Sigmoid colon (tissue), 7 donors: ENCODE data around the gene POMGNT2. TPM values are rescaled to one million over a fixed set of nuclear protein-coding genes. Genes with fewer than 3 reads are reported as not detected.

ENCODE experiments used
- DNase-seq: peaks from one replicate; pipeline ENCODE4 v3.0.0-alpha.2; 2019
- H3K27ac ChIP-seq, 4 donors: fragments of 200-600 bp; sonication (generic); one replicate each; pipeline ENCODE4 v1.5.1; 2016 to 2019; ENCODE audit warnings: mild to moderate bottlenecking in 1 of 4
- H3K27me3 ChIP-seq, 3 donors: fragments of 200-600 bp; sonication (generic); one replicate each; pipeline ENCODE4 v1.5.1; 2019; ENCODE audit warnings: mild to moderate bottlenecking in 1 of 3
- H3K36me3 ChIP-seq, 4 donors: fragments of 200-600 bp; sonication (generic); one replicate each; pipeline ENCODE4 v1.5.1; 2016 to 2019
- H3K4me1 ChIP-seq, 4 donors: fragments of 200-600 bp; sonication (generic); one replicate each; pipeline ENCODE4 v1.5.1; 2017 to 2019
- H3K4me3 ChIP-seq, 4 donors: fragments of 200-600 bp; sonication (generic); one replicate each; pipeline ENCODE4 v1.5.1; 2017 to 2019; ENCODE audit warnings: mild to moderate bottlenecking in 2 of 4, moderate library complexity in 1 of 4
- H3K9me3 ChIP-seq, 4 donors: fragments of 200-600 bp in 3 of 4; sonication (generic) in 3 of 4; one replicate each; pipeline versions ENCODE4 v1.5.1 to v1.6.1; 2013 to 2019
- EP300 ChIP-seq, 4 donors: sonication (generic); formaldehyde crosslinking; IDR thresholded peaks; one replicate each; pipeline ENCODE4 v1.6.1; 2017; ENCODE audit warnings: antibody characterized with exemption in 4 of 4
- POLR2A ChIP-seq, 2 donors: fragments of 450-650 bp; IDR thresholded peaks; one replicate each; pipeline ENCODE4 v1.6.1; 2016; ENCODE audit warnings: antibody characterized with exemption in 2 of 2, mild to moderate bottlenecking in 2 of 2, moderate library complexity in 2 of 2
- POLR2AphosphoS5 ChIP-seq, 4 donors: sonication (generic); formaldehyde crosslinking; IDR thresholded peaks; one replicate each; pipeline ENCODE4 v1.6.1; 2017; ENCODE audit warnings: antibody characterized with exemption in 4 of 4
- WGBS, 2 donors: extraction: QIAGEN DNeasy Blood & Tissue Kit; methylation state at CpG; one replicate each; pipeline ENCODE4 v1.1.7; 2013; 5-methylcytosine and 5-hydroxymethylcytosine counted together
- intact Hi-C: fragments of 100-400 bp; cut with DNase I; formaldehyde crosslinking; loops from one replicate; pipeline ENCODE4 v1.15.1; 2023
- polyA plus RNA-seq, 3 donors: library from polyadenylated mRNA; stranded (reverse); fragments of 200-250 nt; gene quantifications; one replicate each; pipeline ENCODE4 v1.2.3, GENCODE V29; 2013
- total RNA-seq, 4 donors: library from RNA; depleted of rRNA; stranded (reverse); fragments of >200 nt; gene quantifications; one replicate each; pipeline ENCODE4 v1.1.0, GENCODE V29; 2016
- TF ChIP-seq, protein P1 (sequence below), 4 experiments: fragments of 450-650 bp in 3 of 4; fragments of 200-600 bp in 1 of 4; IDR thresholded peaks; one replicate each; pipeline ENCODE4 v1.5.1; 2016 to 2019; ENCODE audit warnings: antibody characterized with exemption in 4 of 4, mild to moderate bottlenecking in 3 of 4, moderate library complexity in 2 of 4
- donor health status: healthy with polysubstance abuse.
- donor health status: Bipolar disorder and iron deficiency.
- donor health status: healthy.

The POMGNT2 gene
- total and polyA plus RNA-seq, 7 donors = 2.3 to 20.2 (median 15.5) TPM

DNA sequence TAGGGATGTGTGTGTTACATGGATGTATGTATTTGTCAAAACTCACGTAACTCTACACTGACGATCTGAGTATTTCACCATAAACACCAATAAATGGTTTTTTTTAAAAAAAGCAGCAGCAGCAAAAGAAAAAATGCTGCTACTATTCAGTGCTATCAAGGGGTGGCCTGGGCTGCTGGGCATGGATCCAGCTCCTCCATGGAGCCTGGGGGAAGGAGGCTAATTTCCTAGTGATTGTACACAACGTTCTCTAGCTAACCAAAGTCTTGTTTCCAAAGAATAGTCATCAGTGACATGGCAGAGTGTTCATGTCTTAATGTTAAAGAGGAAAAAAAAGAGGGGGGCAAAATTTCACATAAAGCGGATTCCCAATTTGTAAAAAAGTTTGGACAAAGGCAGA lies 29.0 kb downstream of the POMGNT2 start:
- no peak for TF ChIP-seq POLR2AphosphoS5 (IDR thresholded peaks at IDR 0.05)
- TF ChIP-seq EP300 (IDR thresholded peaks at IDR 0.05) = no peak
- TF ChIP-seq, protein P1, sequence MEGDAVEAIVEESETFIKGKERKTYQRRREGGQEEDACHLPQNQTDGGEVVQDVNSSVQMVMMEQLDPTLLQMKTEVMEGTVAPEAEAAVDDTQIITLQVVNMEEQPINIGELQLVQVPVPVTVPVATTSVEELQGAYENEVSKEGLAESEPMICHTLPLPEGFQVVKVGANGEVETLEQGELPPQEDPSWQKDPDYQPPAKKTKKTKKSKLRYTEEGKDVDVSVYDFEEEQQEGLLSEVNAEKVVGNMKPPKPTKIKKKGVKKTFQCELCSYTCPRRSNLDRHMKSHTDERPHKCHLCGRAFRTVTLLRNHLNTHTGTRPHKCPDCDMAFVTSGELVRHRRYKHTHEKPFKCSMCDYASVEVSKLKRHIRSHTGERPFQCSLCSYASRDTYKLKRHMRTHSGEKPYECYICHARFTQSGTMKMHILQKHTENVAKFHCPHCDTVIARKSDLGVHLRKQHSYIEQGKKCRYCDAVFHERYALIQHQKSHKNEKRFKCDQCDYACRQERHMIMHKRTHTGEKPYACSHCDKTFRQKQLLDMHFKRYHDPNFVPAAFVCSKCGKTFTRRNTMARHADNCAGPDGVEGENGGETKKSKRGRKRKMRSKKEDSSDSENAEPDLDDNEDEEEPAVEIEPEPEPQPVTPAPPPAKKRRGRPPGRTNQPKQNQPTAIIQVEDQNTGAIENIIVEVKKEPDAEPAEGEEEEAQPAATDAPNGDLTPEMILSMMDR (IDR thresholded peaks at IDR 0.05) = no peak
- no peak for TF ChIP-seq POLR2A (IDR thresholded peaks at IDR 0.05)
- 90% methylated on average over 4 of the region's 4 CpGs for WGBS, 2 donors

DNA sequence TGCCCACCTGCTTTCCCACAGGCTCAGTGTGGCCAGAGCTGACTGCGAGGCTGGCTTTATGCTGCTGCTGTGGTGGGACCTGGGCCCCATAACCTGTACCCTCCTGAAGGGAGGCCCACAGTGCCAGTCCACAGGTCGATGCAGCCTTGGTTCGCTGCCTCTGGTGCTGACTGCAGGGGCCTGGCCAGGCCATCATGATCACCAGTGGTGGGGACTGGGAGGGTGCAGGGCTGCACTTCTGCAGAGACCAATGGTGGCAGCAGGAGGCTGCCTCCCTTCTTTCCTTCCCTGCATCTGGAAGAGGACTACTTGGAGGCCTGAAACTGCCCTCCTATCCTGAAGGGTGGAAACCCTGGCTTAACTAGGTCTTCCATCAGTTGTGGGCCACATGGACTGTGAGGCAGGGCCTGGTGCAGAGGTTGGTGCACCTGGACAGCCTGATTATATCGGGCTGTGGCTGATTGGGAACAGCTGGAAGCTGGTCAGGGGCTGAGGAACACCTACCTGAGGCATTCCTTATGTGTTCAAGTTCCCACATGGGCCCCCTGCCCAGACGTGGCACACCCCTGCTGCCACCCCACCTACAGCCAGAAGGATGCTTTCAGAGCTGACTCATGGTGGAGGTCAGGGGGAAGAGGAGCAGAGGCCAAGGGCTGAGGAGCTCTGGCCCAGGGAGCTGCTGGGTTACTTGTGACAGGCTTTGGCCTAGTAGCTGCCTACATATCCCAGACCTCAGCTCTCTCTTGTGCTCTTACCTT lies 29.8 kb downstream of the POMGNT2 start:
- Histone ChIP-seq H3K4me1 (no peaks in the 10 kb centered on the region), H3K4me3 (no peak overlapping the region), H3K36me3 (peaks cover 16 to 30% (median 19%) of the 10 kb centered on the region in 4 donors), H3K27me3 (no peaks in the 10 kb centered on the region), H3K27ac (no peak overlapping the region), H3K9me3 (no peaks in the 10 kb centered on the region)
- DNase-seq = no peak
- WGBS, 2 donors = 72 to 75% methylated on average over 5 of the region's 5 CpGs
- no peak for TF ChIP-seq EP300 (IDR thresholded peaks at IDR 0.05)
- intact Hi-C loops = no loop called here

More for the DNA sequence above, 29.0 kb downstream of the POMGNT2 start:
- no peak for DNase-seq
- no peaks in the 10 kb centered on the region for H3K9me3 ChIP-seq
- H3K27me3 ChIP-seq = no peaks in the 10 kb centered on the region
- no peak overlapping the region for H3K4me3 ChIP-seq
- H3K27ac ChIP-seq = no peak overlapping the region
- no peaks in the 10 kb centered on the region for H3K4me1 ChIP-seq
- H3K36me3 ChIP-seq = peaks cover 16 to 34% (median 21%) of the 10 kb centered on the region in 4 donors
- intact Hi-C loops = no loop called here

DNA sequence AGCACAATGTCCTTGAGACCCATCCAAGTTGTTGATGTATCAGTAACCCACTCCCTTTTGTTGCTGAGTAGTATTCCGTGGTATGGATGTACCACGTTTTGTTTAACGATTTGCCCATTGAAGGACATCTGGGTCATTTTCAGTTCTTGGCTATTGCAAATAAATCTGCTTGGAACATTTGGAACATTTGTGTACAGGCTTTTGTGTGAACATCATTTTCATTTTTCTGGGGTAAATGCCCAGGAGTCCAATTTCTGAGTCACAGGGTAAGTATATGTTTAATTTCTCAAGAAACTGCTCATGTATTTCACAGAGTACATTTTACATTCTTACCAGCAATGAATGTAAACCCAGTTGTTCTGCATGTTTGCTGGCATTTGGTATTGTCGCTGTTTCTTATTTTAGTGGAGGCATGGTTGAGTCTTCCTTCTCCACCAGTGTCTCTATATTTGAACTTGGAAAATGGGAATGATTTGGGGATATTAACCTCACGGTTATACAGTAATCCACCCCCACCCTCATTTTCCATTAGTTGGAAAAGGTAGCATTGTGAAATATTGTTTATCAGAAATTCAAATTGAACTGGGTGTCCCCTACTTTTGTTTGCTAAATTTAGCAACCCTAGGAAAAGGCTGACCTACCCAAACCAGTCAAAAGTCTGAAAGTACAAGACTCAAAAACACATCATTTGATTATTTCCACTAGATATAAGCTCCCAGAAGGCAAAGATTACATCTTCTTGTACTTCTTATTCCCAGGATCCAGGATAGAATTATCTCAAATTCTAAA lies 30.8 kb downstream of the POMGNT2 start:
- no peak overlapping the region for H3K27ac ChIP-seq
- H3K27me3 ChIP-seq = no peaks in the 10 kb centered on the region
- H3K4me3 ChIP-seq = no peak overlapping the region
- H3K4me1 ChIP-seq = no peaks in the 10 kb centered on the region
- peaks cover 8 to 20% (median 9%) of the 10 kb centered on the region in 4 donors for H3K36me3 ChIP-seq
- TF ChIP-seq POLR2AphosphoS5 (IDR thresholded peaks at IDR 0.05) (no peak), EP300 (IDR thresholded peaks at IDR 0.05) (no peak), POLR2A (IDR thresholded peaks at IDR 0.05) (no peak)
- TF ChIP-seq, protein P1 (IDR thresholded peaks at IDR 0.05) = no peak
- 88 to 92% methylated on average over 5 of the region's 5 CpGs for WGBS, 2 donors
- no peaks in the 10 kb centered on the region for H3K9me3 ChIP-seq
- DNase-seq = no peak
- intact Hi-C loops = no loop called here

DNA sequence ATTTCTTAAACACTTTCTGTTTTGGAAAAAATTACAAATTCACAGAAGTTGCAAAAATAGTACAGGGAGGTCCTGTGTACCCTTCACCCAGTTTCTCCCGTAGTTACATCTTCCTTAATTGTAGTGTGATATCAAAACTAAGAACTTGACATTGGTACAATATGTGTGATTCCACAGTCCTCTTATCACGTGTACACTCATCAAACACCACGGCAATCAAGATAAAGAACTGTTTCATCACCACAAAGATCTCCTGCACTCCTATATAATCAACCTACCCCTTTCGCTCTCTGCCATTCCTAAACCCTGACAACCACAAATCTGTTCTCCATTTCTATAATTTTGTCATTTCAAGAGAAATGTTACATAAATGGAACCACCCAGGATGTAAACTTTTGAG lies 31.4 kb downstream of the POMGNT2 start:
- intact Hi-C loops = no loop called here
- WGBS, 2 donors = 36 to 70% methylated on average over 4 of the region's 4 CpGs
- no peaks in the 10 kb centered on the region for H3K9me3 ChIP-seq
- H3K36me3 ChIP-seq = peaks cover 2 to 14% (median 3%) of the 10 kb centered on the region in 4 donors
- H3K27me3 ChIP-seq = no peaks in the 10 kb centered on the region
- DNase-seq = no peak
- H3K4me1 ChIP-seq = no peaks in the 10 kb centered on the region
- H3K27ac ChIP-seq = no peak overlapping the region
- H3K4me3 ChIP-seq = no peak overlapping the region
- TF ChIP-seq POLR2AphosphoS5 (IDR thresholded peaks at IDR 0.05) (no peak), POLR2A (IDR thresholded peaks at IDR 0.05) (no peak), EP300 (IDR thresholded peaks at IDR 0.05) (no peak)
- TF ChIP-seq, protein P1 (IDR thresholded peaks at IDR 0.05) = no peak

DNA sequence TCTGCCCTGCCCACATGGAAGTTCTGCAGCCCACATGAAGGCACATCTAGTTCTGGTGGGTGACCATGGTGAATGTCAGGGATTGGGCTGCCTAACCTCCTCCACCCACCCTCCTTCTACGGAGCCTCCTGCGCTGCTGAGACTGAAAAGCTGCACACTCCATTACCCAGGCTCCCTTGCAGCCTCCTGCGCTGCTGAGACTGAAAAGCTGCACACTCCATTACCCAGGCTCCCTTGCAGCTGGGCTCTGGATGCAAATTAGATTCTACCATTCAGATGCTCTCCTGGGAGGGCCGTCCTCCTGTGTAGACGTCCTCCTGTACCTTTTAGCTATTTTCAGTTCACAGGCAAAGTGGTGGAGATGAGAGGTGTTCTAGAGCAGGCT lies 32.1 kb downstream of the POMGNT2 start:
- WGBS, 2 donors = 82 to 83% methylated on average over 5 of the region's 5 CpGs
- H3K36me3 ChIP-seq = peaks cover 0 to 7% (median 0%) of the 10 kb centered on the region in 4 donors
- no peak overlapping the region for H3K27ac ChIP-seq
- no peak for TF ChIP-seq POLR2AphosphoS5 (IDR thresholded peaks at IDR 0.05)
- TF ChIP-seq, protein P1 (IDR thresholded peaks at IDR 0.05) = no peak
- TF ChIP-seq POLR2A (IDR thresholded peaks at IDR 0.05) = no peak
- no peak for TF ChIP-seq EP300 (IDR thresholded peaks at IDR 0.05)
- H3K4me1 ChIP-seq = no peaks in the 10 kb centered on the region
- no peak overlapping the region for H3K4me3 ChIP-seq
- intact Hi-C loops = no loop called here
- H3K9me3 ChIP-seq = no peaks in the 10 kb centered on the region
- no peaks in the 10 kb centered on the region for H3K27me3 ChIP-seq
- DNase-seq = no peak
